Cardiac fibroblast (primary cell): ENCODE results near the gene C2orf69.

Experiments used
- DNase-seq, 2 donors: peaks; one replicate each; pipeline versions ENCODE4 v3.0.0 to v3.0.0-alpha.2; 2010; ENCODE audit warnings: low read depth in 2 of 2
- H3K4me3 ChIP-seq, 2 donors: replicated peaks in 1 of 2; 1 replicate in 1 of 2; 2 replicates in 1 of 2; pipeline ENCODE4 v1.5.1; 2011; ENCODE audit warnings: low read depth in 2 of 2, low read length in 2 of 2, mild to moderate bottlenecking in 2 of 2, moderate library complexity in 1 of 2
- CTCF ChIP-seq: IDR thresholded peaks from one replicate; pipeline ENCODE4 v1.5.1; 2011; ENCODE audit warnings: low read depth, mild to moderate bottlenecking, low read length, inconsistent platforms

Gene C2orf69

GRCh38 chr2:199943373-199943772, 32.3 kb downstream of the C2orf69 start:
- no peak for DNase-seq
- no peak for TF ChIP-seq CTCF
- no peak overlapping the region for H3K4me3 ChIP-seq

- TF ChIP-seq CTCF, result no peak
- H3K4me3 ChIP-seq, result no peak overlapping the region
- DNase-seq, result no peak
Observed at GRCh38 chr2:199946196-199946595, 35.1 kb downstream of the C2orf69 start.

GRCh38 chr2:199946836-199947235, 35.7 kb downstream of the C2orf69 start:
- H3K4me3 ChIP-seq, result no peak overlapping the region
- TF ChIP-seq CTCF, result no peak
- peak in 1 of 2 donors; percentile 12 for DNase-seq

GRCh38 chr2:199950396-199950795, 39.3 kb downstream of the C2orf69 start:
- TF ChIP-seq CTCF, result no peak
- DNase-seq, result no peak
- no peak overlapping the region for H3K4me3 ChIP-seq

- no peak overlapping the region for H3K4me3 ChIP-seq
- DNase-seq, result no peak
- no peak for TF ChIP-seq CTCF
Observed at GRCh38 chr2:199951023-199951422, 39.9 kb downstream of the C2orf69 start.

- peak in 1 of 2 donors; percentile 58 for DNase-seq
- H3K4me3 ChIP-seq, result peak overlapping the region; percentile 91 to 95
- TF ChIP-seq CTCF, result no peak
Observed at GRCh38 chr2:199955007-199955338, 43.9 kb downstream of the C2orf69 start.

GRCh38 chr2:199955339-199956061, 44.4 kb downstream of the C2orf69 start, which contains the start of the genes MAIP1 and TYW5:
TSS of gene MAIP1 (plus strand) at chr2:199955582. CDS start at chr2:199955799, 217 bp downstream.
TSS of gene TYW5 (minus strand) at chr2:199955491. CDS start at chr2:199955470, 21 bp downstream.
- H3K4me3 ChIP-seq, result peak within 1 kb of the TSS; percentile 91 to 95
- TF ChIP-seq CTCF, result peak; percentile 20
- DNase-seq, result peak; percentile 88 to 90
